GM21381 (cell line): Measurements from ENCODE around the gene GSTM4.
A peak's percentile ranks its signal among the peaks of the same experiment; 100 is the strongest.

Experiments used
- ATAC-seq: cut with Tn5 transposase; IDR thresholded peaks from one replicate; pipeline ENCODE4 v1.9.1; 2021; ENCODE audit warnings: mild to moderate bottlenecking, moderate library complexity; ENCODE audit not compliant: unreplicated experiment

Gene GSTM4

DNA sequence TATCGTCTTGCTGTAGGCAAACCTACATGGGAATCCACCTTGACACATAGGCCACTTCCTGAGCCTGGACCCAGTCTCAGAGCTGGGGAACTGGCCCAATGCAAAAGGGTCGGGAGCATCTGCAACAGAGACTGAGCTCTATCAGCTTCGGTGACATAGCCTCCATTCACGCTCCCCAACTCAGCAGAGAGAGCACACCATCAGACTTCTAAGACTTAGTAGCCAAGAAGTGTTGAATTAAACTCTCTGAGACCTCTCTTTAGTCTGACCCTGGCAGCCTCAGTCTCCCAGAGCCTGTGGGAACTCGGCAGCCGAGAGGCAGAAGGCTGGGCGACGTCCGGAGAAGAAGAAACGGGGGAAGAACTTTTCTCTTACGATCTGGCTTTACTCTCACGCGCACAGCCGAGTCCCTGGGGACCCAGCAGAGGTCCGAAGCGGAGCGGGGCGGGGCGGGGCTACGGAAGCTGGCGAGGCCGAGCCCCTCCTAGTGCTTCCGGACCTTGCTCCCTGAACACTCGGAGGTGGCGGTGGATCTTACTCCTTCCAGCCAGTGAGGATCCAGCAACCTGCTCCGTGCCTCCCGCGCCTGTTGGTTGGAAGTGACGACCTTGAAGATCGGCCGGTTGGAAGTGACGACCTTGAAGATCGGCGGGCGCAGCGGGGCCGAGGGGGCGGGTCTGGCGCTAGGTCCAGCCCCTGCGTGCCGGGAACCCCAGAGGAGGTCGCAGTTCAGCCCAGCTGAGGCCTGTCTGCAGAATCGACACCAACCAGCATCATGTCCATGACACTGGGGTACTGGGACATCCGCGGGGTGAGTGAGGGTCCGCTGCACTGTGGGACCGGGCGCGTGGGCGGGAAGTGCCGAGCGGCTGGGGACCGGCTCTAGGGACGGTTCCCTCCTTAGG lies at the start of gene GSTM4:
Gene GSTM4 (plus strand): TSS at position 485 of the 905 bp plus-strand sequence. CDS start 291 bp downstream, at position 776.
- peak; percentile 95 for ATAC-seq

DNA sequence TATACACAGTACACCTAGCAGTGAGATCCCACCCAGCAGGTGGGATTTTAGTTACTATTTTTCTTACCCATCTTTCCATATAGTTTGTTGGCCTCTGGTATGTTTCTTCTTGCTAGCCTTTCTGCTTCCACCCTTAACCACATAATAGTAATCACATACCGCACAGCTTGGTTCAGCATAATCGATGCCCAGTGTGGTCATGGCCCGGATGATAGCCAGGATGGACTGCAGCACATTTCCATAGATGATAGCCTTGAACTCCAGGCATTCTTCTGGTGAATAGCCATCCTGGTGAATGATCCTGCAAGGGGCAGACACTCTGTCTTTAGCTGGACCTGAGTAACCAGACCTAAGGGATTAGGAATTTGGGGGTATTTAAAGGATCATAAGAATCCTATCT lies 46.0 kb upstream of the GSTM4 start:
- no peak for ATAC-seq

DNA sequence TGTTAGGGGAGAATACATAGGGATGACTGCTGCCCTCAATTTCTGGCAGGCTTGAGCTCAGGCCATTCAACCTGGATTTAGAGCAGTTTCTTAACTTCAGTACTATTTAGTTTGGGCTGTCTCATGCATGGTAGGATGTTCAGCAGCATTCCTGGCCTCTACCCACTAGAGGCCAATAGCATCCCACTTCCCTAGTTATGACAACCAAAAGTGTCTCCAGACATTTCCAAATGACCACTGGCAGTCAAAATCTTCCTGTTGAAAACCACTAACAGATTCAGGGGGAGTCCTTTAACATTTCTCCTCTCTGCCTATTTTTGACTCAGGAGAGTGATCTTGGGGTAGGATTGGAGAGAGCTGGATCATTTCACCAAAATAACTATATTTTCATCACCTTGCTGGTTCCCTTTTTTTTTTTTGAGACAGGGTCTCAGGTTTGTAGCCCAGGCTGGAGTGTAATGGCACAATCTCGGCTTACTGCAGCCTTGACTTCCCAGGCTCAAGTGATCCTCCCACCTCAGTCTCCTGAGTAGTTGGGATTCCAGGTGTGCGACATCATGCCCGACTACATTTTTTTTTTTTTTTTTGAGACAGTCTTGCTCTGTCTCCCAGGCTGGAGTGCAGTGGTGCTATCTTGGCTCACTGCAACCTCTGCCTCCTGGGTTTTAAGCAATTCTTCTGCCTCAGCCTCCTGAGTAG lies 45.1 kb upstream of the GSTM4 start:
- ATAC-seq: no peak

DNA sequence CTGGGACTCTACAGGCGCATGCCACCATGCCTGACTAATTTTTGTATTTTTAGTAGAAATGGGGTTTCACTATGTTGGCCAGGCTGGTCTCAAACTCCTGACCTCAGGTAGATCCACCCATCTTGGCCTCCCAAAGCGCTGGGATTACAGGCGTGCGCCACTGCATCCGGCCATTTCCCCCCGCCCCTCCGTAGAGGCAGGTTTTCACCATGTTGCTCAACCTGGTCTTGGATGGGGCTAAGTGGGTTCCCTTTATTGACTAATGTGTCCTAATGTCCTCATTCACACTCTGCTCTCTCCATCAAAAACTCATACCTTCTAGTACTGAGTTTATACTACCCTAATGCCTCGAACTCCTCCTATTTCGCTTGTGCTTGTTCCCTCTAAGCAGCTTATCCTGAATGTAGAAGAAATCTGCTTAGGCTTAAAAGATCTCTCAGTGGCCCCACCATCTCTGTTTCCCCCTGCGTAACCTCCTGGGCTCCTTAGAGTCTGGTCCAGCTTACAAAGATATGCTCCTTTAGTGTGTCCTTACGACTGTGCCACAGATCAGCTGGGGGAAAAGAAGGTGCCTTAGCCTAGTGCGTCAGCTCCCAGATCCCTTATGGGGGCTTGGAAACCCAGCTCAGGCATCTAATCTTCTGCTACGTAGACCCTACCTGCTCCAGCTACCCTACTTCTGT lies 44.5 kb upstream of the GSTM4 start:
- no peak for ATAC-seq

DNA sequence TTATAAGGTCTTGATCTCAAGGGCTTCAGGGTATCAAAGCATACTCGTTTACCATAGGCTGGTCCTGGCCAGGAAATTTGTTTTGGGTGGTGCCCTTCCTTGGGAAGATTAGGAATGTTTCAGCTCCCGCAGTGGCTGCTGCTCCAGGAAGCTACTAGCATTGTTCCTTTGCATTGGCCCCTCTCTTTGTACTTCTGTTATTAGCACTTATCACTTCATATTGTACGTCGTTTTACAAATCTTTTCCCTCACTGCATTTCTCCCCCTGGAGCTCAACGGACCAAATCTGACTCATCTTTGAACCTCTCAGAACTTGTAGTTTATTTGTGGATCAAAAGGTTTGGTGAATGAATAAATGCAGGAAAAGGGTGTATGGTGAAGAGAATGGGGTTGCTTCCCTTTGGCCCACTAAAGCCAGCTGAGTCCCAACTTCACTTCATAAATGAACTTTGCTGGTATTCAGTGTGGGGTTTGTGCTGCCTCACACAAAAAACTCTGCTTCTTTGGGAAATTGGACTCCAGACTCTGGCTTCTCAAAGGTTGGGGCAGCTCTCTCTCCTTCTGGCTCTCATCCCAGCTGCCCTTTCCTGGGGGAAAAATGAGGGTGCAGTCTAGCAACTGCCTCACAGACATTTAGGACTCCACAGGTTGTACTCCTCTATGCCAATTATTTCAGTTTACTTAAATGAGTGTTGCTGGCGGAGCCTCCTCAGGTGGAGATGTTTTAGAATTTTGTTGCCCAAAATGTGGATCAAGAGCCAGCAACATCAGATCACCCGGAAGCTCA lies 42.3 kb upstream of the GSTM4 start:
- no peak for ATAC-seq

DNA sequence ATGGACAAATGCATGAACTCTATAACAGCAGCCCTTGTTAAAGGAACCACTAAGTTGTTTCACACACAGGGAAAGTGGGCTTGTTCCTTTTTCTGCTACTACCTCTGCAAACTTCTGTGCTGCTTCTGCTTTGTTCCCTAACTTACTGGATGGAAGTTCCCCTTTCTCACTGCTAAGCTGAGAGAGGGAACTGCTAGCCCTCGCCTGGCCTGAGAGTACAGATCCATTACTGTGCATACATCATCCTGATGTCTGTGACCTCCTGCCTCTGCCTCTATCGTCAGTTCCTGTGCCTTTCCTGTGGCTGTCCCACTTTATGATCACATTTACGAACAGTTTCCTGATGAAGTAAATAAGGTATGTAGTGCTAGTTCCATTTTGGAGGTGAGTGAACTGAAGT lies 40.0 kb upstream of the GSTM4 start:
- no peak for ATAC-seq

DNA sequence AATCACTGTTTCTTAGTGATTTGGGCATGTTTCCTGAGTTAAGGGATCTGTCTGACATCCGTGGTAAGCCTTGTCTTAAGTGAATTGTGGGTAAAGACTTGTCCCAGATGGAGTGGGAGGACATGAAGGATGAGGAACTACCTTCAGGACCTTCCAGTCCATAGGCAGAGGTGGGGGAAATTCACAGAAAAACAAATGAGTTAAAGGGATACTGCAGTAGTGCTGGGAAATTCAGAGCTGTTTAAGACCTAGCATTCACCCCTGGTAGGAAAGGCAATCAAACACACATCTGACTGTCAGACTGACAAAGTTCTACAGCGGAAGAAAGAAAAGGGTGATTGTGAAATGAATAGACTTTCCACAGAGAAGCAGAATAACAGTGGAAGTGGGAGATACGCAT lies 39.5 kb upstream of the GSTM4 start:
- no peak for ATAC-seq

DNA sequence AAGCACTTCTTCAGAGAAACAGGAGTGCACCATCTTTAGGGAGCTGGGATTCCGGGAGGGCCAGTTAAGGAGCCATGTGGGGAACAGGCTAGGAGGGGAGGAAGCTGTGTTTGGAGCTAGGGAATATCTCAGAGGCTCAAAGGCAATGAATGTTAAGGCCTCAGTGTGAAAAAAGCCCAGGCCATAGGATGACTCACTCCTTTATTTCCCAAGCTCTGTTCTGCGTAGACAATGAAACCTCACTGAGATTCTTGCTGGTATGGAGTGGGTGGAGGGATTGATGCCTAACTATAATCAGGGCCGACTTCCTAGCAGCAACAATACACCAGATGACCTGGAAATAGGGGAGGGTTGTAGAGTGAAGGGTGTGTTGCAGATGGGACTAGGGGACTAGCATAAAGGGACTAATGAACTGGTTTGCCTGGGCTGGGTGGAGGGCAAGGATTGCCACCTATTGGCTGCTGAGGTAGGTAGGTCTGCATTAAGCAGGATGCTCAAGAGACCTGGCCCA lies 38.6 kb upstream of the GSTM4 start:
- ATAC-seq: no peak

DNA sequence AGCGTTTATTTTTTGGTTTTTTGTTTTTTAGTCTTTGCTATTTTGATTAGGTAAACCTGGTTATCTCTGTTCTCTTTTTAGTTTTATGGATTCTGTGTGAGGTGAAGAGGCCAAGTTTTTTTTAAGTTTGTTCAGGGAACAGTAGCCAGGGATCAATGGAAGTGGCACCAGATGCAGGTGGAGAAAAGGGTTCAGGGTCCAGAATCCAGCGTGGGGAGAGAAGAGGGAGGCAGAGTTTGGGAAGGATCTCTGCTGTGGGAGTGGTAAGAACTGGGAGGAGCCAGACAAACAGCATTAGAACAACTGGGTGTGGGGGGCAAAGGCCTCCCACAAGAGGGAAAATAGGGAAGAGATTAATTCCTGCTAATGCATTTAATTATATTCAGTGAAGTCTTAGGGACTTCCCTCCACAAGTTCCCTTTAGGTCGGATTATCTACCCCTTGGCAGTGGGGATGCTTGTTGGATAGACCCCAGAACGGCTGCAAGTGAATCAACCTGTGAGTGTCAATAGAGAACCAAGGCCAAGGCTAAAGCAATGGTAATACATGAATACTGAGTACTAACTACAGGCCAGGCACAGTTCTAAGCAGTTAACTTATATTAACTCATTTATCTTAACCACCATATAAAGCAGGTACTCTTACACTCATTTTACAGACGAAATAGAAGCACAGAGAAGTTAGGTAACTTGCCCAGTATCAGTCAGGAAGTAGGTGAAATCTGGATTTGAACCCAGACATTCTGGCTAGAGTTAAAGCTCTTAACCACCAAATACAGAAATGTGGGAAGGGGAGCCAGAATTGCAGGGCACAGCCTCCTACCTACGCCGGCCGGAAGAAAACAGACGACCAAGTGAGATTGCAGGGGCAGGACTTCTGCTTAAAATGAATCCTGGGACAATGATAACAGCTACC lies 37.0 kb upstream of the GSTM4 start:
- no peak for ATAC-seq

DNA sequence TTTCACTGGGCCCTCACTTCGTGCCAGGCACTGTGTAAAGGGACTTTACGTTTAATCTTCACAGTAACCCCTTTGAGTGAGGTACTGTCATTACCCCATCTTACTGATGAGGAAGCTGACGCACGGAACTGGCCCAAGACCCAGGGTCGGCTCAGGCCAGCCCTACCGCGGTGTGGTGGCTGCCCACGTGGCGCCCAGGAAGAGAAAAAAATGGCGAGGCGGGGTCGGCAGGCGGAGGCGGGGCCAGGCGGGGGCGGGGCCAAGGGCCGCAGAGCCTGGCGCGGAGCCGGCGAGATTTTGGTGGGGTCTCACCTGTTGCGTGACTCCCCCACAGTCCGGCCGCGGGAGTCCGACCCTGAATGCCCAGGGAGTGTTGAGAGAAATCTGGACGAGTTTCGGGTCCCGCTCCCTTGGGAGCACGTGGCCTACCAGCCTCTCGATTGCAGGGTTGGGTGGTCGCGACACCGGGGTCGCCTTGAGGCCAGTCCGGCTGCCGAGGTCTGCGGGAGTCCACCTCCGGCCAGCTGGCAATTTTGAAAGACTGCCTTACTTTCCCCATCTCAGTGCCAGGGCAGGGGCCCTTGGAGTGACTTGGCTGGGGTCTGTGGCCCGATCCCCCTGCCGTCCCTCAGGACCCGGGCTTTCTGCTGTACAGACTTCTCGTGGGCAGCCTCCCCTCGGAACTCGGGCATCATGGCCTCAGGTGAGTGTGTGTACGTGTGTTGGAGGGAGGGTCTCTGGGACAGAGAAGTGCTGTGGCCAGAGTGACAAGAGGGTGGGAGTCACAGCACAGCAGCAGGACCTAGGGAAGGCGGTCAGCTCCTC lies 36.1 kb upstream of the GSTM4 start, which contains the start of the genes AMPD2 and GNAT2:
Gene AMPD2 (plus strand): TSS at position 262 of the 825 bp plus-strand sequence. CDS start 1,339 bp downstream, outside the sequence.
Gene GNAT2 (minus strand): TSS at position 41 of the 825 bp plus-strand sequence. CDS start 6,746 bp downstream, outside the sequence.
- peak; percentile 52 for ATAC-seq

DNA sequence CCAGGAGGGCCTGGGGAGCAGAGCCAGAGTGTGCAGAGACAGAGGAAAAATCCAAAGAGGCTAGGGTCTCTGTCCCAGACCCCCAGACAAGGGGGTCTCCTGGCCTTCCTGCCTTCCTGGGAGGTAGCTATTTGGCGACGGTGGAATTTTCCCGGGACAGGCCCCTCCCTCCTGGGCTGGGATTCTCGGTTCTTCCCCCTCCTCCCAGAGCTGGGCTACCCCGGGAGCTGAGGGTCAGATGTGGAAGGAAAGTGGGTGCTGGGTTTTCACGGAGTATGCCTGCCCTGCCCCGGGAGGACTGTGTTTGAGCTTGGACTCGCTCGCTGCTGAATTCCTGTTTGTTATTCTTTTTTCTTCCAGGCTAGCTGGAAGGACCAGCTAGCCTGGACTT lies 35.5 kb upstream of the GSTM4 start:
- no peak for ATAC-seq

DNA sequence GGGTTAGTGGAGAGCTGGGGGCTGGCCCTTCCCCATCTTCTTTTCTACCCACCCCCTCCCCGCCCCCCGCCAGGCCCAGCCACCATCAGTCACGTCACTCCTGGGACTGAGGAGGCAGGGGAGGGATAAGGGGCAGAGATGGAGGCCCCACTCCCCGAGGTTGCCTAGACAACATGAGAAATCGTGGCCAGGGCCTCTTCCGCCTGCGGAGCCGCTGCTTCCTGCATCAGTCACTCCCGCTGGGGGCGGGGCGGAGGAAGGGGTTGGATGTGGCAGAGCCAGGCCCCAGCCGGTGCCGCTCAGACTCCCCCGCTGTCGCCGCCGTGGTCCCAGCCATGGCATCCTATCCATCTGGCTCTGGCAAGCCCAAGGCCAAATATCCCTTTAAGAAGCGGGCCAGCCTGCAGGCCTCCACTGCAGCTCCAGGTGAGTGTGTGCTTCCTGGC lies 35.0 kb upstream of the GSTM4 start:
- ATAC-seq: peak; percentile 68

DNA sequence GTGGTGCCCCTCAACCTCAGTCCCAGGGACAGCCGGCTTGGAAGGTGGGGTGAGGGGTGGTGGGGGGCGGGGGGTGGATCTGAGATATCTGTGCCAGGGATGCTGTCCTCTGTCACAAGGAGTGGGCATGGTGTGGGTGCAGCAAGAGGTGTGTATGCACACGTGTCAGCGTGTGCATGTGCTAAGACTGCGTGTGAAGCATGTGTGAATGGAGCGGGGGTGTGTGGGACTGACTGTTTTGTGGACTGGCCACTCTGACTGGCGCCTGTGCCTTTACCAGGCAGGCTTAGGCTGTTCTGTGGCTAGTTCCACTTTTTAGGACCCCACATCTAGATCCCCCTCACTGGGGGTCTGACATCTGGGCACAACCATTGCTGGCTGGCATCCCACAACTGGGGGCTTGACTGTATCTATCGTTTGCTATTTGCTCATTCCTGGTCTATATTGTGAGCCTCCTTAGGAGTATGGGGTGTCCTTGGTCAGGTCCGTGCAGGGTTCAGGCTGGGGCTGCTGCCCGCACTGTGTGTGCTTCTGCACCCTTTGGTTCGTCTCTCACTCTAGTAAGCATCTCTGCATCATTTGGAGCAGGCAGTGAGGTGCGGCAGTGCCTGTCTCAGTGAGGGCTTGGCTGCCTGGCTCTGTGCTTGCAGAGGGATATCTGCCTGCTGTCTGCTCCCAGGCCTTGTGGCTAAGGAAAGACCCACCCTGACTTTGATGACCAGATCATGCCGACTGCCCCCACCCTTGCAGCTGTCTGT lies 34.3 kb upstream of the GSTM4 start:
- no peak for ATAC-seq

DNA sequence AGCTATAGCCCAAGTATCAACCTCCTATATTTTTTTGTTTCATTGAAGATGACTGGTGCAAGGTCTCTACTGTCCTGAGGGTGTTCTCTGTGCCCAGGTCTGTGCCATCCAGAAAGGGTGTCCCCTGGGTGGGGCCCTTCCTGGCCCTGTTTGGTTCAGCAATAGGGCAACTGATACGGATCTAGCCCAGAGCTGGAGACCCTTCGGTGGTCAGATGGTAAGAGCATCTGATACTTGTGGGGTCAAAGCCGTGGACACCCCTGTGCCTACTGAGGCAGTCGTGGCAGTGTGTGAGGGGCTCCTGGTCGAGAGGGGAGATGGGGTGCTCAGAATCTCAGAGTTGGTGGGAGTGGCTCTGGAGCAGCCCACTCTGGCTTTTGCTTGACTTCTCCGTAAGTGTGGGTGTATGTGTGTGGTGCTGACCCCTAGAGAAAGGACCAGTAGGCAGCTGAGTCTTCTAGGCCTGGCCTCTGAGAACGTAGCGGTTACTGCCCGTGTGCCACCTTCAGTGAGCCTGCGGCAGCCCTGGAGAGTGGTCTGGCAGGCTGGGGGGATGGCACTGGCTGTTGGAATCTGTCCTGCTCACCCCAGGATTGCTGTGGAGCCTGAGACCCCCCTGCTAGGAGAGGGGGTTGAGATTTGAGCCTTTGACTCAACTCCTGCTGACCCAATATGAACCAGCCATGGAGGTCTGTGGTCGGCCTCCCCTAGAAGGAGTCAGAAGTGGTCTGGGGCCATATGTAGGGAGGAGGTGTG lies 33.6 kb upstream of the GSTM4 start:
- no peak for ATAC-seq

DNA sequence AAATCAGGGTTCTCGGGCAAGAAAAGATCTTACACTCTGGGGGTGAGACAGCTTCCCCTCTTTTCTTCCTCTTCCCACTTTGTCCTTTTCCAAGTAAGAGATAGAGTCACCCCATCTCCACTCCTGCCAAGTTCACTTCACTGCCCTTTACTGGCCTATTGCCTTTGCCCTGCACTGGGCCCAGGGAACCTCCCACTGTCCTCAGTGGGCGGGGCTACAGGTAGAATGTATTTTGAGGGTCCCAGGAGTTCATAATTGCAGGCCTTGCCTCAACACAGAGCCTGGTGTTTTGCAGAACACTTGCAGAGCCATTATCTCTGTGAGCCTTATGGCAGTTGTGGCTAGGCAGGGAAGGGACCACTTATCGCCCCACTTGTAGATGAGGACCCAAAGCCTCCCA lies 33.0 kb upstream of the GSTM4 start:
- ATAC-seq: no peak

DNA sequence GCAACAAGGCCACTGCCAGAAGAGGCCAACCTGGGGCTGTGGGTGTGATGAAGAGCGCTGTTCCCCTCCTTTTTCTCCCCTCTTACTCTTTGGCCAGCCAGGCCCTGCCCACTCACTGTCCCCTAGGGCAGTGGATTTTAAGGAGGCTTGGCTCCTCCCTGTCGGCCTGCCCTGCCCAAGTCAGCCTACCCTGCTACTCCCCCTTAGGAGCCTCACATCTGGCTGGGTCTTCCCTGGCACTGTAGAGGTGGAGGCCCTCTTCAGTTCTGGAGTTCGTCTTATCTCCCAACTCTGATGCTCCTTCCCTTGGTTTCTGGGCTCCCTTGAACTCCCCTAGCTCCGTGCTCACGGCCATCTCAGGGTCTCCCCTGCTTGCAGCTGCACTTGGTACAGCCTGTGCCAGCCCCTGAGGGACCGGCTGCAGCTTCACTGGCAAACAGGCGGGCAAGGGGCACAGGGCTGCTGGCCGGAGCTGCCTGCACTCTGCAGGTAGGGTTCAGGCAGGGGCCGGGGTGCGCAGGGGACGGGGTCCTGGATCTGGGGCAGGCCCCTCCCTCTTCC lies 32.2 kb upstream of the GSTM4 start:
- no peak for ATAC-seq
